Stimulated activated naive CD8-positive, alpha-beta T cell treated with anti-CD3 and anti-CD28 coated beads, Interleukin-15, Interleukin-2, amounts not matched to agents 100 U/mL and 50 U/mL, for 24 hours (primary cell): ENCODE measurements around the gene ETNPPL.
"Not testable (repeated sequence)": the region's sequence is repeated elsewhere in the genome, so short reads cannot be mapped to it uniquely, and the experiment has no call there.

ENCODE experiments used
- ATAC-seq: fragments of 150-1000 bp; cut with Tn5 transposase; one replicate; pipeline ENCODE4 v1.10.0; 2021
- DNase-seq: peaks from one replicate; pipeline ENCODE4 v3.0.0; 2021

Gene ETNPPL

DNA sequence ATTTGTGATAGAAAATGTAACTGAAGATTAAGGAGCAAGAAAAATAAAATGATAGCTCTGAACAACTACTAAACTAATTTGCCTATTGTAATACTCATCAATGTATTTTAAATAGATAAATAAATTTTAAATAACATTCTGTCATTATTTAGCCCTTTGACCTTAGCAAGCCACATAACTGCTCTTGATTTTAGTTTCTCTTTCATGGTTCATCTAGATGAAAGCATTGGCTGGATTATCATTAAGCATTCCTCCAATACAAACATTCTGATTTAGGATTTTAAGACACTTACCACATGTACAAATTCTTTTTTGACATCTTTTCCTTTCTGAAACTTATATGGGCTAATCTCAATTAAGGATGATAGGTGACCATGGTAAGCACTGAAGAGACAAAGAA, 8.5 kb downstream of the ETNPPL start:
- DNase-seq: no peak
- ATAC-seq: no peak

DNA sequence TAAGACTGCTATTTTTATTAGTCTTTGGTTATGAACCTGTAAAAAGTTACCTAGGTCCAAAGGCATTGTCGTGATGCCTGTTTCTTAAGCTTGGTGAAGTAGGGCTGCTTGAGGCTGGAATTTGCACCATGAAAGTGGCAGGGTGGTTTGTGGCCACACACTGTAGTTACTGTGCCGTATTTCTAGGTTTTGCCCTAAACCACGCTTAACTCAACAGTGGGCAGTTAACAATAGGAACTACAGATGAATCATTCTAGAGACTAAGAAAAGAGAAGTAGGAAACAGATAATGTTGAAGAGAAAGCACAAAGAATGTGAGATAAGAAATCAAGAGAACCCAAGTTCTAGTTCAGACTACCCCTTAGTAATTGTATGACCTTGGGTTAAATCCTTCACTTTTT, 11.5 kb downstream of the ETNPPL start:
- ATAC-seq: no peak

DNA sequence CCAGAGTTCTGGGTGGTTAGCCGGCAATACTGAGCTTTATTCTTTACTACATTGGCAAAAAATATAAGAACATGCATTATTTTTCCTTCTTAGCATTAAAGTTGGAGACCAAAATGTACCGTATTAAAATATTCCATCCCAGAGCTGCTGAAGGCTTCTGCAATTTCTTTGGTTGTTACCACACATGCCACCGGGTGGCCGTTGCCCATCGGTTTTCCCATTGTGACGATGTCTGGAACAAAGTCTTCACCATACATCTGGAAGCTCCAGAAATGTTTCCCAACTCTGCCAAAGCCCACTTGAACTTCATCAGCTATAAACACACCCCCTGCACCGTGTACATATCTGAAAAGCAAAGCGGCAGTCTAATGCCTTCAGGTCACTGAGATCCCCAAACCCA, 13.7 kb downstream of the ETNPPL start:
- no peak for ATAC-seq

More for the DNA sequence above, 11.5 kb downstream of the ETNPPL start:
- DNase-seq: no peak

DNA sequence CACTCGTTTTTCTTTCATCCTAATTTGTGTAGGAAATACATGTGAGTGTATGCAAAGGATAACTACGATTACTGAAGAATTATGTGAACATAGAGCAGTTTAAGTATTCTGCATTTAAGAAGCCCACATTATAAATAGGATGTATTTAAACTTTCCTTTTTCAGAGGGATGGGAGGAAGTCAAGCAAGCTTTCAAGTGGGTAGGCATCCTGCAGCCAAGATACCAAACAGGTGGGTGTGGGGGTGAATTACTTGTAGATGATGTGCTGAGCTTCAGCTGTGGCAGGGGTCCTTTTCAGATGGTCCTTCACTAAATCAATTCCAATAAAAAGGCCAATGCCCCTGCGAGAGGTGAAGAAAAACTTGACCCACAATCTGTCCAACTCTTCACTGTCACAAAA, 16.3 kb downstream of the ETNPPL start:
- ATAC-seq (no peak), DNase-seq (no peak)

More for the DNA sequence above, 13.7 kb downstream of the ETNPPL start:
- DNase-seq: no peak

DNA sequence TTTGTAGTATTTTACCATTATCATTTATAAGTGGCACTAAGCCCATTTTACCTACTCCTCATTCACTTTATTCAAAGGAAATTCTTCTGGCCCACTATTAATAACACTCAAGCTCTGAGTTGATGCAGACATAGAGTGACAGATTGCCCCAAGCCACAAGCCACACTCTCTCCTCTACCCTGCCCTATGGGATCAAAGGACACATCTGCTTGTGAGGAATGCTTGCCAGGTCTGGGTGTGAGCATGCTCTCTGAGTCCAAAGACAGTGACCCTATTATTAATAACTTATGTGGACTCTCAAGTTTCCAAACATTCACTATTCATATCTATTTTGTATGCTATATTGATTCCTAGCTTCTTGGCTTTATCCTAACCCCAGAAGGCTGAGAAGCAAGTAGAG, 18.5 kb downstream of the ETNPPL start:
- ATAC-seq: no peak
- no peak for DNase-seq

DNA sequence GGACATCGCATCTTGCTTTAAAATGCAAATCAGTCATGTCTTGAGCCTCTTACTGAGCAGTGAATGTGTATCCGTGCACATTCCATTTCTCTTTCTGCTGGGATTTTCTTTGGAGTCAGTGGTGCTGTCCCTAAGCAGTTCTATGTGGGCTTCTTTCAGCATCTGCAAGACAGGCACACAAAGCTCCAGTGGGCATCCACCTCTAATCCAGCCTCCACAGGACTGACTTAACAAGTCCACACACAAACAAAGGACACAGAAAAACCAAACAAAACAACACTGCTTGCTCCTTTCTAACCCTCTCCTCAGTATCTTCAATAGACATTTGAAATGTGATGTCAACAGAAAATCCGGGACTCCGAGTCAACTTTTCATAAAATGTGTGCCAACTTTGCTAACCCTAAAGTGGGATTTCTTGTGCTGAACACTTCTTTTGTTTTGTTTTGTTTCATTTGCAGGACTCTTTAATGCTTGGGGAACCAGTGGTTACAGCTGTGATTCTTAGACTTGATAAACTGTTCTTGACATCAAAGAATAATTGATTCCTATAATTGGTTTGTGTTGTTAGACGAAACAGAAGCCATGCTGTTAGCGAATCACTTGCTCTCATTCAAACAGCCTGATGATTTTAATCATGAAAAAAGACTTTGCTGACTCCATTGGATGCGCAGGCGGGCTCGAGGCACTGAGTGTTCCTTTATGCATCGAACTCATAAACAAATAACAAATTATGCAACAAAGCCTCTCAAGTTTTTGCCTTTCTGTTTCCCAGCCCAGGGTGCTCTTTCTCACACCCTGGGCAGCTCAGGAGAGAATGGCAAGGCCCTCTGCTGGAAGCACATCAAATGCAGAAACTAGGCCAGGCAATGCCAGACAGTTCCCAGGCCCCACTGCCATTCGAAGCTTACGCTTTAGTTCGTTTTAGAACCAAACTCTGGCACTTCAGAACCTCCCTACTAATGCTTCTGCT, 20.1 kb downstream of the ETNPPL start:
- ATAC-seq: no peak

DNA sequence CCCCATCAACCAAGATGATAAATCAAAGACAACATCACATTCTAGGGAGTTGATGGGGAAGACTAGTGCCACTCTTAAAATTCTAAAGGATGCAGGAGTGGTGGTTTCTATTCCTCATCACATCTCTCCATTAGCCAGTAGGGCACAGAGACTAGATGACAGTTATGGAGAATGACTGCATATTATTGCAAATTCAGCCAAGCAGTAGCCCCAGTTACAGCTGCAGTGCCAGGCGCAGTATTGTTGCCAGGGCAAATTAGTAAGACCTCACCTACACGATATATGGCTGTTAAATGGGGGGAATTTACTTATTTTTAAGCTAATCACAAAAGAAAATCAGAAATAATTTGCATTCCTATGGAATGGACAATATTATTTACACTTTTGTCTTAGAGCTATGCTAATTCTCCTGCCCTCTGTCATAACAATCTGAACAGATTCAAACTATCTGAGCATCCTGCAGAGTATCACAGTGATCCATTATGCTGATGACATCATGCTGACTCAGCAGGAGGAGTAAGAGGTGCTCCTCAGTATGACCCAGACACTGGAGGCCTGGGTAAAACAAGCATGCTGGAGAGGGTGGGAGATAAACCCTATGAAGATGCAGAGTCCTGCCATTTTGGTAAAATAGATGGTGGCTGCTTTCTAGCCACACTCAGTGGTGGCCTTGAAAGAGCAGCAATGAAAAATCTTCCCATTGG, 24.7 kb downstream of the ETNPPL start:
- ATAC-seq: no peak
- no peak for DNase-seq

More for the DNA sequence above, 20.1 kb downstream of the ETNPPL start:
- no peak for DNase-seq

DNA sequence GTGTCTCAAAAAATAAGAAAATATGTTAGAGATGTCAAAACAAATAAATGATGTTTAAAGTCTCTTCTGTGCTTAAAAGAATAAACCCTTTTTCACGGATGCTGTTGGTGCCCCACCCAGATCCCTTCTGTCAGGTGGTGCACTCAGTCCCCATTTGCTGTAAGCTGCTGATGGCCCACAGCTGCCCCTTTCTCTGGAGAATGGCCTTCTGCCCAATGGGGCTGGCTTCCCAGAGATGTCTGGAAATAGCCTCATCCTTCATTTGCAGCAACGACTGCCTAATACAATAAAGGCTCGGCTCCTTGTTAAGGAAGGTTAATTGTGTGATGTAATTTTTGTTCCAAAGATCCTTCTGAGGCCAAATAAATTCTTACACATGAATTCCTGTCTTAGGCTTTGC, 31.8 kb downstream of the ETNPPL start:
- ATAC-seq (no peak), DNase-seq (no peak)

DNA sequence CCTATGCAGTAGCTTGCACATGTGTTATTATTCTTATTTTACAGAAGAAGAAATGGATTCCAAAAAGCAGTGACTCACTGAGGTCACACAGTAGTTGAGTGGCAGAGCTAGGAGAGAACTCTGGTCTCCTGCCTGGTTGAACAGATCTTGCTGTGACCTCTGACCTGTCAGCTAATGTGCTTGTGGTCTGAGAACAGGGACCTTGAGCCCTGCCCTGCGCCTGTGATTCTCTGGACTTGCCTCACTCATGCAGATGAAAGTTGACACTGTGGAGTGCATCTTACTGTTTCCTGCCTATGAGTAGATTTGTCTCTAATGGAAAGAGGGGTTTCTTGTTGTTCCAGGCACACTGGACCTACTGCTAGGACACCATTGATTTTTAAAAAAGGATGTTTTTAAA, 32.3 kb downstream of the ETNPPL start:
- ATAC-seq (no peak), DNase-seq (no peak)

DNA sequence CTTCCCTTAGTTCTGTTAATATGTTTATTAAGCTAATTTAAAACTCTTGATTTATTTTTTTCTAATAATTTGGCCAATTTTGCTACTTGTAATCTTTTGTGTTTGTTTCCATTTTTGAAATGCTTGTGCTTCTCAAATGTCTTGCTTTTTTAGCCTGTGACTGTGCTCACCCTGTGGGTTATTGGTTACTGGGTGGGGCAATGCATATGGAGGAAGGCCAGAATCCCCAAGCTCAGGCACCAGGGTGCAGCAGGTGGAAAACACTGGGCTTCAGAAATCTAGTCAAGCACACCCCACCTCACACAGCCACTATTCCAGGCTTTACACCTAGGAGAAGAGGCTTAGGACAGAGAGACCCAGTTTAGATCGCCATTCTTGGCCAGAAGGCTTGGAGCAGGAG, 33.1 kb downstream of the ETNPPL start:
- DNase-seq: no peak

DNA sequence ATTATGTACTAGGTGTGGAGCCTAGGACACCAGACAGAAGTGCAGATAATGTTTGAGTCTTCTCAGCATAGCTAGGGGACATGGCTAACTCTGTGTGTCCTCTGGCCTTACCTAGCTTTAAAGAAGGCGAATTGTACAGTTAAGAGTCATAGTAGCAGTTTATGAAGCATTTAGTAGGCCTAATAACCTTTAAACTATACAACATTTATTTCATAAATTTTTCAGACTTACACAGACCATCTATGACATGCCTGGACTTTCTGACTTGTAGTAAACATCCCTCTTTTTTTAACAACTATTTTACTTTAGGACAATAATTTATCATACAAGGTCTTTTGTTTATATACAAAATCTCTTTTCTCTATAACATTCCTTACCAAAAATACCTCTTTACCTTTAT, 37.4 kb downstream of the ETNPPL start:
- ATAC-seq: no peak
- DNase-seq: no peak

More for the DNA sequence above, 33.1 kb downstream of the ETNPPL start:
- ATAC-seq: no peak

DNA sequence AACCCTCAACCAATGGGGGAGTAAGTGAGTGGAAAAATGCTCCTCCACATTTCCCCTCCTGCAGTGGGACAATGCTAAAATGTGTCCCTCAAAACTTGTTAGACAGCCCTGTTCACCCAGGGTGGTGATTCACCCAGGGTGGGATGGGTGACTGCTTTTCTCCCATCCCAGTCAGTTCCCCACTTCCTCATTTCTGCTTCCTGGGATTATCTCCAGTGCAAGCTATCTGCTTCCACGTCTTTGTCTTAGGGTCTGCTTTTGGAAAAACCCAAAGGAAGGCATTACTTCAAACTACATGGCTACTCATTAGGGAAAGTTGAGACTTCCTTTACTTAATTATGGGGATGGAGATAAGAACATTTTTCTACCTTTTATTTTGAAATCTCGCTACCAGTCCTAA, 45.5 kb downstream of the ETNPPL start:
- DNase-seq (no peak), ATAC-seq (no peak)

DNA sequence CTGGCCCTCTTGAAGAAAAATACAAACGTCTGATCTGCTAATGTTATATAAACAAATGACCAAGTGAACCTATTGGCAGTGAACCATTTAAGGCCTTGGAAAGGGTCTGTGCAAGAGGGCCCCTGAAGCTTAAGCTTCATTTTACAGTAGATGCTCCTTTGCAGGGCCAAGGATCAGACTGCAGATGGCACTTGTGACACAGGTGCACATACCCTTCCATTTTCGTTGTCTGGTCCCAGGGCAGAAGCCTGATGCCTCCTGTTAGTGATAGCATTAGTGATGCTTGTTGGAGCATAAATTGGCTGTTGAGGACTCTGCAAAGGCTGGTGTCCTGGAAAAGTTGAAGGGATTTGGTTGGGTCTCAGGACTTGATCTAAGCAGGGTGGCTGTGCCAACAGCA, 46.5 kb downstream of the ETNPPL start:
- DNase-seq: no peak
- ATAC-seq: no peak

DNA sequence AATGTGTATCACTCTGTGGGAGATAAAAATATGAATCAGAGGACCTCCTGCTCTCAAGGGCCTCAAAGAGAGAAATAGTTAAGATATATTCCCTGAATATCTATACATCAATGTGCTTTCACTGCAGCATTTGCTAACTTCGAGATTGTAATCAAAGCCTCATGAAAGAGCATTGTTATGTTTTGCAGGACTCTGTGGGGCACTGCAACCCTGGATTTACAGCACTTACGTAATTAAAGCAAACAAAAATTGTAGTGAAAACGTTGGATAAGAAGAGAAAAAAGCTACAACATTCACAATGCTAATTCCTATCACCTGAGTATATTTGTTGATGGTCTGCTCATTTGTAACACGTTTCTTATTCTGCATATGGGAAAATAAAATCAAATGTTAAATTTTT, 48.0 kb downstream of the ETNPPL start:
- DNase-seq: no peak
- no peak for ATAC-seq

DNA sequence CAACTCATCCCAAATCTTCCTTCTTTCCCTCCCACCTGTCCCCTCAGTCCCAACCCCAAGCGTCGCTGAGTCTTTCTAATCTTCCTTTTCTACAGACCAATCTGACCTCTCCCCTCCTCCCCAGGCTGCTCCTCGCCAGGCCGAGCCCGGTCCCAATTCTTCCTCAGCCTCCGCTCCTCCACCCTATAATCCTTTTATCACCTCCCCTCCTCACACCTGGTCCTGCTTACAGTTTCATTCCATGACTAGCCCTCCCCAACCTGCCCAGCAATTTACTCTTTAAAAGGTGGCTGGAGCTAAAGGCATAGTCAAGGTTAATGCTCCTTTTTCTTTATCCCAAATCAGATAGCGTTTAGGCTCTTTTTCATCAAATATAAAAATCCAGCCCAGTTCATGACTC, 52.3 kb downstream of the ETNPPL start:
- not testable (repeated sequence) for DNase-seq, ATAC-seq

DNA sequence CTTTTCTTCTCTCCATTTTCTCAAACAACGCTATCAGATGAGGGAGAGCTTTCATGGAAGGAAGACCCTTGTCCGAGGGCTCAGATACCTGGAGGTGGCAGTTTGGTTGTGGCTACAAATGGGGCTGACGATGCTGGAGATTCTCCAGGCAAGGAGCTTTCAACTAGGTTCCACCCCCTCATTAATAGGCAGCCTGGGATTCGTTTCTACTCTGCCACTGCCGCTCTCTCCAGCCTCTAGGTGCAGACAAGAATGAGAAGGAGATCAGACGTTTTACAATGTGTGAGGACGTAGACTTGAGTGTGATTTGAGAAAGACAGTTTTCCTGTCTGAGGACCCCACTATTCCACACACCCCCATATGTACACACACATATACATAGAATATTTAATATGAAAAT, 53.1 kb downstream of the ETNPPL start:
- ATAC-seq (no peak), DNase-seq (no peak)

DNA sequence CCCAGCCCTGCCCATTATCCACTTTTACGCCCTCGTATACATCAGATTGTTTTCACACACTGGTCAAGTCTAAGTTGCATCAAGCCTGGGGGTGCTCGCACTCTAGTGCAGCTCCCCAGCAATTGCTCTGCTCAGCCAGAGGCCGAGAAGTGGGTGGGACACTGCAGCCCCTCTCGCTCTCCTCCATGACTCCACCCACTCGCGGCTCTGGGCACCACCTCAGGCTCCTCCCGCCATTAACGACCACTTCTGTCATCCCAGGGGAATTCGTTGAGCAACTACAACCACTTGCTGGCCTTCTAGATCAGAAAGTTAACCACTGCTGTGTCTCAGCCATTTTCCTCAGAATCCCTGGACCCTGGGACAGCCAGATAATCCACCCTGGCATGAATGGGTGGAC, 53.6 kb downstream of the ETNPPL start:
- DNase-seq (no peak), ATAC-seq (no peak)

DNA sequence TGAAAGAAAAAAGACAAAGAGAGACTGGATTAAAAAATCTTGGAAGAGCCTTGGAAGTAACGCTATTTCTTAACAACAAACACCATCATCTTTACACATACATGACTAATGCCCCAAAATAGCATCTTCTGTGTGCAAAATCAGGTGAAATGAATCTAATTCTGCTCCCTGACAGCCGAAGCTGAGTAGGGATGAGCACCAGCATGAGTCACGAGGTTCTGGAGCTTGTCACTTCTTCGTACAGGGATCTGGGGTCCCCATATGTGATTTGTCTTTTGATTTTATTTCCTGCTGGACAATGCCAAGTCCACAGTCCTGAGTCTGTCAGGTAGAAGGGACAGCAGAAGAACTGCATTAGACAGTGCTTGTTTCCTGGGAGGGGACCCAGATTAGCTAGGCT, 56.6 kb downstream of the ETNPPL start:
- ATAC-seq: no peak

DNA sequence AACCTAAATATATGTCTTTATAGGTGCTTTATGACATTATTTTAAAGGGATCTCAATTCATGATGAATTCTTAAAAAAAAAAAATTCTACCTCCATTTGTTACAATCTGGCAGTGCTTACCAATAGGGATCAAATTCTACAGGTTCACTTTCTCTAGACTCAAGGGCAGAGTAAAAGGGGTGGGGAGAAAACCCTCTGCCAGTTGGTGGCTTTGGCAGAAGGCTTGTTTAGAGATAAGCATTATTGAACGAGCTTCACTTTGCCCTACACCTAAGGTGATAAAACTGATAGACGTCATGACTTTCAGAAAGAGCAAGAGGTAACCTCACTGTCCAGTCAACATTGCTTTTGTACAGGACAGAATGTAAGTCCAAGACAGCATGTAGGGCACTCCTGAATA, 58.9 kb downstream of the ETNPPL start:
- DNase-seq (no peak), ATAC-seq (no peak)

More for the DNA sequence above, 56.6 kb downstream of the ETNPPL start:
- DNase-seq: no peak

DNA sequence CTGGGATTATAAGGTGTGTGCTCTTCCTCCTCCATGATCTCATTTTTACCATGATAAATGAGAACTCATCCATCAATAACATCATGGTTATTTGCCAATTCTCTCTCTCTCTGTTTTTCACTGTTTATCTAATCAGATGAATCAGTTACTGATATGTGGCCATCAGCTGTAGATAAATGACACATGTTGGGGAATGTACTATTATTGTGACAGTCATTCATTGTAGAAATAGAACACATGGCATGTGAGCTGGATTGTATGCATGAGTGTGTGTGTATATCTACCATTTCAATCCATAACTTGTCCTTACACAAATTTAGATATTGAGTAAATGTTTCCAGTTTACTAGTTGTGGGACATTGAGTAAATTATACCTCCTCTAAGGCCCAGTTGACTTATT, 59.5 kb downstream of the ETNPPL start:
- DNase-seq (no peak), ATAC-seq (no peak)

DNA sequence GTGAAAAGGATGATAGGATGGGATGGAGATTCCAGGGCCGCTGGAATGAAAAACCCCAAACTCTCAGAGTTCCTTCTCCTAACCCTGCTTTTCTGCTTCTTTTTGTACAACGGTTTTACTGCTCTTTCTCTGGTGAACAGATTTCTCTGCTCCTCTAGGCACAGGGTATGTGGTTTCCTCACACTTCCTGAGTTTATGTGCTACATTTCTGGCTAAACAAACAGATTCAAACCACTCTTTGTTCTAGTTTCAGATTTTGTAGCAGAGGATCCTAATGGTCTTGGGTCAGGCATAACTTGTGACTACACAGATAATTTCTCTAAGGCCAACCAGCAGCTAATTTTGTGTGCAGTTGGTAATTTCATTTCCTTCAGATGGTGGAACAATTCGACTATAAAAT, 59.9 kb downstream of the ETNPPL start:
- DNase-seq (no peak), ATAC-seq (no peak)

DNA sequence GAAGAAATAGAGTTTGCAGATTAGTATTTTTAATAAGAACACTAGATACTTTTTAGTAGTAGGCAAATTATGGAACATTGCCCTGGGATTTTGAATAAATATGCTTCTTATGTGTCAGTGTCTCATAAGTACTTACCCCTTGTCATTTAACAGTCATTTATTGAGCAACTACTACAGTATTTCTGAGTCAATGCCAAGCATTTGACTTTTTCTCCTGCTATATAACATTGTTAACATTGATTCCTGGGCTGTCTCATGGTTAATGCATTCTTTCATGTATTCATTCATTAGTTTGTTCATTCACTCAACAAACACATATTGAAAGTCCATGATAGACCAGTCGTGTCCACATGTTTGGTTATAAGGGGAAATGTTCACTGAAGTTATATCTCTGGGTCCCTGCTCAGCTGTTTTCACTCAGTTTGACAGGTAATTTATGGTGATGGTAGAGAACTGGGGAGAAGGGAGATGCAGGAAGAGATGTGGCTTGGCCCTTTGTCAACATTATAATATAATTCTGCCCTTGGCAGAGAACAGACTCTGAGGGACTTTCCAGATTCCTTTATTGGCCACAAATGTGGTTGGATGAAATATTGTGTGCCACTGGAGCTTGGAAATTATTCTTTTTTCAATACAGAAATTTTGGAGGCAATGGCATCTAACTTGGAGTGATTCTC, 62.6 kb downstream of the ETNPPL start:
- no peak for DNase-seq
- no peak for ATAC-seq

DNA sequence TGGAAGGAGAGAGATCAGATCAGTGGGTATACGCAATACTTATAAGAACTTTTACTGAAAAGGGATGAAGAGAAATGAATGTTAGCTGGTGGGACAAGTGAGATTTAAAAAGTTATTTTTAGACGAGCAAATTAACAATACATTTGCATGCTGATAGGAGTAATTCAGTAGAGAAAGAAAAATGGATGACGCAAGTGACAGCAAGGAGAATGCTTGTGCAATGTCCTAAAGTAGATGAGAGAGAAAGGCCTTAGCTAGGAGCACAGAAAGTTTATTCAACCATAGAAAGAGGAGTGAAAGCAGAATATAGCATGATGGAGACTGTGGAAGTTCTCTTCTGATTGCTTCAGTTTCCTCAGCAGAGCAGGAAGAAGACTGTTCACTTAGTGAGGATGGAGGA, 66.7 kb downstream of the ETNPPL start:
- ATAC-seq: no peak
- DNase-seq: no peak
